ENCODE results near the gene PRICKLE4. TPM values are rescaled to one million over a fixed set of nuclear protein-coding genes. Genes with fewer than 3 reads are reported as not detected.

The PRICKLE4 gene
- total and polyA plus RNA-seq, 2 of the 13 experiments (the other 11 are each of a cell fraction or from before 2014, with no cell fraction given), result 0.92 to 1.2 TPM

DNA sequence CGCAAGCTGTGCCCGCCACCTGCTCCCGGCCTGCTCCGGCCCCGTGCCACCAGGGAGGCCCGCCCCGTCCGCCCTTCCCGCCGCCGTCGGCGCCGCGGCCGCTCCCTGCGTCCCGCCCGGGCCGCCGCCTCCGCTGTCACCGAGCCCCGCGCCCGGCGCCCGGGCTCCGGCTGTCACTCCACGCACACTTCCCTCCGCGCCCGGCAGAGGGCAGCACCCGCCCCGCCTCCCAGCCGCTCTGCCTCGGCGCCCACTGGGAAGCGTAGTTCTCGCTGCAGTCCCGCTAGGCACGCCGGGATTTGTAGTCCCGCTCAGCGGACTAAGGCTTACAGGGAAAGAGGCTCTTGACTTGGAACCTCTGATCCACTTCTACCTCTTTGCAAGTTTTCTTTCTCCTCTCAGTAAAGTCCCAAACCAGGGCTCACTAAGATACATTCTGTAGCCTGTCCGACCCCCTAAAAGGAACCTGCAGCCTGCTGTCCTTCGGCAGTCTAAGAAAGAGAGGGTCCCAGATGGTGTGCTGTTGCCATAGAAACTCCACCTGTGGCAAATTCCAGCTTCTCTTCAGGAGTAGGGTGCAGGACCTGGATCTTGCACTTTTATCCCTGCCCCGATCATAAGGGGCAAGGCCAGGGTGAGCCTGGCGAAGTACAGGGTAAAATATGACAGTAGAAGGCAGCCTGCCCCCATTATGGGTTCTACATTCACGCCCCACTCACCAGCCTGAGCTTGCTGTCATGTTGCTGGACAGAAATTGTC lies 45.0 kb upstream of the PRICKLE4 start, which contains the start of gene TFEB (continued):
- TF ChIP-seq, protein P1, sequence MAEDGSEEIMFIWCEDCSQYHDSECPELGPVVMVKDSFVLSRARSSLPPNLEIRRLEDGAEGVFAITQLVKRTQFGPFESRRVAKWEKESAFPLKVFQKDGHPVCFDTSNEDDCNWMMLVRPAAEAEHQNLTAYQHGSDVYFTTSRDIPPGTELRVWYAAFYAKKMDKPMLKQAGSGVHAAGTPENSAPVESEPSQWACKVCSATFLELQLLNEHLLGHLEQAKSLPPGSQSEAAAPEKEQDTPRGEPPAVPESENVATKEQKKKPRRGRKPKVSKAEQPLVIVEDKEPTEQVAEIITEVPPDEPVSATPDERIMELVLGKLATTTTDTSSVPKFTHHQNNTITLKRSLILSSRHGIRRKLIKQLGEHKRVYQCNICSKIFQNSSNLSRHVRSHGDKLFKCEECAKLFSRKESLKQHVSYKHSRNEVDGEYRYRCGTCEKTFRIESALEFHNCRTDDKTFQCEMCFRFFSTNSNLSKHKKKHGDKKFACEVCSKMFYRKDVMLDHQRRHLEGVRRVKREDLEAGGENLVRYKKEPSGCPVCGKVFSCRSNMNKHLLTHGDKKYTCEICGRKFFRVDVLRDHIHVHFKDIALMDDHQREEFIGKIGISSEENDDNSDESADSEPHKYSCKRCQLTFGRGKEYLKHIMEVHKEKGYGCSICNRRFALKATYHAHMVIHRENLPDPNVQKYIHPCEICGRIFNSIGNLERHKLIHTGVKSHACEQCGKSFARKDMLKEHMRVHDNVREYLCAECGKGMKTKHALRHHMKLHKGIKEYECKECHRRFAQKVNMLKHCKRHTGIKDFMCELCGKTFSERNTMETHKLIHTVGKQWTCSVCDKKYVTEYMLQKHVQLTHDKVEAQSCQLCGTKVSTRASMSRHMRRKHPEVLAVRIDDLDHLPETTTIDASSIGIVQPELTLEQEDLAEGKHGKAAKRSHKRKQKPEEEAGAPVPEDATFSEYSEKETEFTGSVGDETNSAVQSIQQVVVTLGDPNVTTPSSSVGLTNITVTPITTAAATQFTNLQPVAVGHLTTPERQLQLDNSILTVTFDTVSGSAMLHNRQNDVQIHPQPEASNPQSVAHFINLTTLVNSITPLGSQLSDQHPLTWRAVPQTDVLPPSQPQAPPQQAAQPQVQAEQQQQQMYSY (CRISPR knock-in tag; IDR thresholded peaks at IDR 0.05), result no peak
- TF ChIP-seq ZSCAN9 (CRISPR knock-in tag; IDR thresholded peaks at IDR 0.05; ENCODE audit: borderline replicate concordance), result 0 out of 2 replicates have a peak, but pooled peaks have one; percentile 49
- TF ChIP-seq ASH2L (IDR thresholded peaks at IDR 0.05; ENCODE audit: insufficient read length, low read depth, low read length), result no peak
- TF ChIP-seq ZNF788 (CRISPR knock-in tag; IDR thresholded peaks at IDR 0.05; ENCODE audit: borderline replicate concordance), result peak; percentile 76; the same call in 1 of the 2 replicates
- TF ChIP-seq ZNF563 (CRISPR knock-in tag; IDR thresholded peaks at IDR 0.05), result 0 out of 2 replicates have a peak, but pooled peaks have one; percentile 6
- no peak for TF ChIP-seq ZNF577 (CRISPR knock-in tag; IDR thresholded peaks at IDR 0.05; ENCODE audit: borderline replicate concordance, low read depth)
- TF ChIP-seq, protein P2, sequence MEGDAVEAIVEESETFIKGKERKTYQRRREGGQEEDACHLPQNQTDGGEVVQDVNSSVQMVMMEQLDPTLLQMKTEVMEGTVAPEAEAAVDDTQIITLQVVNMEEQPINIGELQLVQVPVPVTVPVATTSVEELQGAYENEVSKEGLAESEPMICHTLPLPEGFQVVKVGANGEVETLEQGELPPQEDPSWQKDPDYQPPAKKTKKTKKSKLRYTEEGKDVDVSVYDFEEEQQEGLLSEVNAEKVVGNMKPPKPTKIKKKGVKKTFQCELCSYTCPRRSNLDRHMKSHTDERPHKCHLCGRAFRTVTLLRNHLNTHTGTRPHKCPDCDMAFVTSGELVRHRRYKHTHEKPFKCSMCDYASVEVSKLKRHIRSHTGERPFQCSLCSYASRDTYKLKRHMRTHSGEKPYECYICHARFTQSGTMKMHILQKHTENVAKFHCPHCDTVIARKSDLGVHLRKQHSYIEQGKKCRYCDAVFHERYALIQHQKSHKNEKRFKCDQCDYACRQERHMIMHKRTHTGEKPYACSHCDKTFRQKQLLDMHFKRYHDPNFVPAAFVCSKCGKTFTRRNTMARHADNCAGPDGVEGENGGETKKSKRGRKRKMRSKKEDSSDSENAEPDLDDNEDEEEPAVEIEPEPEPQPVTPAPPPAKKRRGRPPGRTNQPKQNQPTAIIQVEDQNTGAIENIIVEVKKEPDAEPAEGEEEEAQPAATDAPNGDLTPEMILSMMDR (CRISPR knock-in tag; IDR thresholded peaks at IDR 0.05), result peak; percentile 94
- no peak for TF ChIP-seq U2AF2 (IDR thresholded peaks at IDR 0.05; ENCODE audit: low read depth, low read length)
- TF ChIP-seq TBX2 (CRISPR knock-in tag; IDR thresholded peaks at IDR 0.05; ENCODE audit: borderline replicate concordance), result peak; percentile 33; the same call in 1 of the 2 replicates
- TF ChIP-seq, protein P3, sequence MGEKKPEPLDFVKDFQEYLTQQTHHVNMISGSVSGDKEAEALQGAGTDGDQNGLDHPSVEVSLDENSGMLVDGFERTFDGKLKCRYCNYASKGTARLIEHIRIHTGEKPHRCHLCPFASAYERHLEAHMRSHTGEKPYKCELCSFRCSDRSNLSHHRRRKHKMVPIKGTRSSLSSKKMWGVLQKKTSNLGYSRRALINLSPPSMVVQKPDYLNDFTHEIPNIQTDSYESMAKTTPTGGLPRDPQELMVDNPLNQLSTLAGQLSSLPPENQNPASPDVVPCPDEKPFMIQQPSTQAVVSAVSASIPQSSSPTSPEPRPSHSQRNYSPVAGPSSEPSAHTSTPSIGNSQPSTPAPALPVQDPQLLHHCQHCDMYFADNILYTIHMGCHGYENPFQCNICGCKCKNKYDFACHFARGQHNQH (CRISPR knock-in tag; IDR thresholded peaks at IDR 0.05), result peak; percentile 83
- TF ChIP-seq, protein P4, sequence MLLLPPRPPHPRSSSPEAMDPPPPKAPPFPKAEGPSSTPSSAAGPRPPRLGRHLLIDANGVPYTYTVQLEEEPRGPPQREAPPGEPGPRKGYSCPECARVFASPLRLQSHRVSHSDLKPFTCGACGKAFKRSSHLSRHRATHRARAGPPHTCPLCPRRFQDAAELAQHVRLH (CRISPR knock-in tag; IDR thresholded peaks at IDR 0.05; ENCODE audit: borderline replicate concordance, low read depth), result peak; percentile 97; the same call in 1 of the 2 replicates
- TF ChIP-seq TBL1XR1 (IDR thresholded peaks at IDR 0.05; ENCODE audit: borderline replicate concordance, low read length, partially characterized antibody), result peak; percentile 79
- TF ChIP-seq KMT2A (CRISPR knock-in tag; IDR thresholded peaks at IDR 0.05), result peak; percentile 73; the same call in 1 of the 2 replicates
- 0 out of 2 replicates have a peak, but pooled peaks have one; percentile 31 for TF ChIP-seq PCBP1 (IDR thresholded peaks at IDR 0.05; ENCODE audit: borderline replicate concordance, low read depth, low read length)
- 0 out of 2 replicates have a peak, but pooled peaks have one; percentile 34 for TF ChIP-seq NFATC3 (CRISPR knock-in tag; IDR thresholded peaks at IDR 0.05)
- TF ChIP-seq SRSF9 (IDR thresholded peaks at IDR 0.05; ENCODE audit: borderline replicate concordance, insufficient read depth, low read depth, low read length, poor library complexity, severe bottlenecking), result no peak
- TF ChIP-seq, protein P5, sequence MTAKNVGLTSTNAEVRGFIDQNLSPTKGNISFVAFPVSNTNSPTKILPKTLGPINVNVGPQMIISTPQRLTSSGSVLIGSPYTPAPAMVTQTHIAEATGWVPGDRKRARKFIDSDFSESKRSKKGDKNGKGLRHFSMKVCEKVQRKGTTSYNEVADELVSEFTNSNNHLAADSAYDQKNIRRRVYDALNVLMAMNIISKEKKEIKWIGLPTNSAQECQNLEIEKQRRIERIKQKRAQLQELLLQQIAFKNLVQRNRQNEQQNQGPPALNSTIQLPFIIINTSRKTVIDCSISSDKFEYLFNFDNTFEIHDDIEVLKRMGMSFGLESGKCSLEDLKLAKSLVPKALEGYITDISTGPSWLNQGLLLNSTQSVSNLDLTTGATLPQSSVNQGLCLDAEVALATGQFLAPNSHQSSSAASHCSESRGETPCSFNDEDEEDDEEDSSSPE (CRISPR knock-in tag; IDR thresholded peaks at IDR 0.05), result peak; percentile 82

Measured in HepG2 (cell line).